WTC11 (cell line): ENCODE data around the gene INPP5E.

ENCODE experiments used
- ATF3 ChIP-seq: sonication (generic); formaldehyde crosslinking; conservative IDR thresholded peaks from 2 replicates; pipeline ENCODE4 v1.8.1; 2022; ENCODE audit warnings: mild to moderate bottlenecking, missing genetic modification reagents
- CTCF ChIP-seq: fragments of 200-600 bp; IDR thresholded peaks from 2 replicates; pipeline ENCODE4 v1.8.0; 2022; ENCODE audit warnings: antibody characterized with exemption
- ESRRA ChIP-seq: sonication (generic); formaldehyde crosslinking; IDR thresholded peaks from 2 replicates; pipeline ENCODE4 v1.8.1; 2022; ENCODE audit warnings: mild to moderate bottlenecking, missing genetic modification reagents, borderline replicate concordance
- ETV6 ChIP-seq: sonication (generic); formaldehyde crosslinking; IDR thresholded peaks from 2 replicates; pipeline ENCODE4 v1.8.1; 2022; ENCODE audit warnings: mild to moderate bottlenecking, missing genetic modification reagents
- FOXP1 ChIP-seq: sonication (generic); formaldehyde crosslinking; IDR thresholded peaks from 2 replicates; pipeline ENCODE4 v1.8.0; 2022; ENCODE audit warnings: missing genetic modification reagents, mild to moderate bottlenecking, moderate library complexity, borderline replicate concordance
- JUN ChIP-seq: sonication (generic); formaldehyde crosslinking; IDR thresholded peaks from 2 replicates; pipeline ENCODE4 v1.8.0; 2023; ENCODE audit warnings: mild to moderate bottlenecking, missing genetic modification reagents
- NFATC4 ChIP-seq: fragments of 250-450 bp; sonication (Bioruptor Pico); IDR thresholded peaks from 2 replicates; pipeline ENCODE4 v1.9.0; 2021; ENCODE audit warnings: mild to moderate bottlenecking
- NFYB ChIP-seq: sonication (generic); formaldehyde crosslinking; conservative IDR thresholded peaks from 2 replicates; pipeline ENCODE4 v1.8.0; 2022; ENCODE audit warnings: low read depth, missing genetic modification reagents
- USF1 ChIP-seq: sonication (generic); formaldehyde crosslinking; IDR thresholded peaks from 2 replicates; pipeline ENCODE4 v1.8.0; 2022; ENCODE audit warnings: mild to moderate bottlenecking, missing genetic modification reagents
- TF ChIP-seq, protein P1 (sequence below): sonication (generic); formaldehyde crosslinking; IDR thresholded peaks from 2 replicates; pipeline ENCODE4 v1.8.0; 2022; ENCODE audit warnings: mild to moderate bottlenecking, missing genetic modification reagents
- TF ChIP-seq, protein P2 (sequence below): sonication (generic); formaldehyde crosslinking; IDR thresholded peaks from 2 replicates; pipeline ENCODE4 v1.8.1; 2022; ENCODE audit warnings: low read depth, missing genetic modification reagents, borderline replicate concordance
- TF ChIP-seq, protein P3 (sequence below): sonication (generic); formaldehyde crosslinking; IDR thresholded peaks from 2 replicates; pipeline ENCODE4 v1.8.1; 2022; ENCODE audit warnings: low read depth, mild to moderate bottlenecking, moderate library complexity, missing genetic modification reagents, borderline replicate concordance

GRCh38 chr9:136448655-136449054, 9.0 kb upstream of the INPP5E start:
- TF ChIP-seq, protein P1, sequence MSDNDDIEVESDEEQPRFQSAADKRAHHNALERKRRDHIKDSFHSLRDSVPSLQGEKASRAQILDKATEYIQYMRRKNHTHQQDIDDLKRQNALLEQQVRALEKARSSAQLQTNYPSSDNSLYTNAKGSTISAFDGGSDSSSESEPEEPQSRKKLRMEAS (CRISPR knock-in tag): no peak
- TF ChIP-seq JUN (CRISPR knock-in tag): no peak
- no peak for TF ChIP-seq USF1 (CRISPR knock-in tag)
- TF ChIP-seq CTCF: no peak
- TF ChIP-seq, protein P2, sequence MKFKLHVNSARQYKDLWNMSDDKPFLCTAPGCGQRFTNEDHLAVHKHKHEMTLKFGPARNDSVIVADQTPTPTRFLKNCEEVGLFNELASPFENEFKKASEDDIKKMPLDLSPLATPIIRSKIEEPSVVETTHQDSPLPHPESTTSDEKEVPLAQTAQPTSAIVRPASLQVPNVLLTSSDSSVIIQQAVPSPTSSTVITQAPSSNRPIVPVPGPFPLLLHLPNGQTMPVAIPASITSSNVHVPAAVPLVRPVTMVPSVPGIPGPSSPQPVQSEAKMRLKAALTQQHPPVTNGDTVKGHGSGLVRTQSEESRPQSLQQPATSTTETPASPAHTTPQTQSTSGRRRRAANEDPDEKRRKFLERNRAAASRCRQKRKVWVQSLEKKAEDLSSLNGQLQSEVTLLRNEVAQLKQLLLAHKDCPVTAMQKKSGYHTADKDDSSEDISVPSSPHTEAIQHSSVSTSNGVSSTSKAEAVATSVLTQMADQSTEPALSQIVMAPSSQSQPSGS (CRISPR knock-in tag): no peak
- TF ChIP-seq, protein P3, sequence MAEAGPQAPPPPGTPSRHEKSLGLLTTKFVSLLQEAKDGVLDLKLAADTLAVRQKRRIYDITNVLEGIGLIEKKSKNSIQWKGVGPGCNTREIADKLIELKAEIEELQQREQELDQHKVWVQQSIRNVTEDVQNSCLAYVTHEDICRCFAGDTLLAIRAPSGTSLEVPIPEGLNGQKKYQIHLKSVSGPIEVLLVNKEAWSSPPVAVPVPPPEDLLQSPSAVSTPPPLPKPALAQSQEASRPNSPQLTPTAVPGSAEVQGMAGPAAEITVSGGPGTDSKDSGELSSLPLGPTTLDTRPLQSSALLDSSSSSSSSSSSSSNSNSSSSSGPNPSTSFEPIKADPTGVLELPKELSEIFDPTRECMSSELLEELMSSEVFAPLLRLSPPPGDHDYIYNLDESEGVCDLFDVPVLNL (CRISPR knock-in tag): no peak
- TF ChIP-seq ESRRA (CRISPR knock-in tag): no peak
- no peak for TF ChIP-seq ATF3 (CRISPR knock-in tag)
- no peak for TF ChIP-seq NFATC4 (CRISPR knock-in tag)
- TF ChIP-seq NFYB (CRISPR knock-in tag): no peak
- no peak for TF ChIP-seq FOXP1 (CRISPR knock-in tag)
- TF ChIP-seq ETV6 (CRISPR knock-in tag): no peak
